ENCODE data around the gene SNPH. TPM values are rescaled to one million over a fixed set of nuclear protein-coding genes. Genes with fewer than 3 reads are reported as not detected.
"Not testable (repeated sequence)": the region's sequence is repeated elsewhere in the genome, so short reads cannot be mapped to it uniquely, and the experiment has no call there.

Gene SNPH
- total RNA-seq, 1 experiment from 2014 or later = 5.4 TPM

- Histone ChIP-seq H3K36me3 (no peaks in the 10 kb centered on the region), H3K9me3 (replicated peaks) (no peaks in the 10 kb centered on the region), H3K4me3 (no peak overlapping the region), H3K27ac (peak overlapping the region; percentile 63), H3K27me3 (replicated peaks) (no peaks in the 10 kb centered on the region), H3K4me1 (replicated peaks) (peaks cover 15% of the 10 kb centered on the region)
- peak; percentile 64 to 77 for DNase-seq (ENCODE audit: low read depth in 1 of 2, low spot score in 2 of 2)
Measured at GRCh38 chr20:1242530-1242929, 23.6 kb upstream of the SNPH start.

- no peaks in the 10 kb centered on the region for H3K9me3 ChIP-seq (replicated peaks)
- no peak overlapping the region for H3K4me3 ChIP-seq
- DNase-seq (ENCODE audit: low read depth in 1 of 2, low spot score in 2 of 2) = no peak
- no peaks in the 10 kb centered on the region for H3K36me3 ChIP-seq
- H3K27ac ChIP-seq = no peak overlapping the region
- H3K27me3 ChIP-seq (replicated peaks) = no peaks in the 10 kb centered on the region
- peaks cover 15% of the 10 kb centered on the region for H3K4me1 ChIP-seq (replicated peaks)
Measured at GRCh38 chr20:1245578-1245977, 20.5 kb upstream of the SNPH start.

GRCh38 chr20:1247689-1248088 is 18.4 kb upstream of the SNPH start:
- Histone ChIP-seq H3K36me3 (no peaks in the 10 kb centered on the region), H3K4me3 (no peak overlapping the region), H3K27me3 (replicated peaks) (no peaks in the 10 kb centered on the region), H3K4me1 (replicated peaks) (peaks cover 3% of the 10 kb centered on the region; the same call in 1 of the 2 replicates), H3K27ac (no peak overlapping the region), H3K9me3 (replicated peaks) (no peaks in the 10 kb centered on the region)
- no peak for DNase-seq (ENCODE audit: low read depth in 1 of 2, low spot score in 2 of 2)

GRCh38 chr20:1250282-1250681 is 15.8 kb upstream of the SNPH start:
- H3K4me3 ChIP-seq; H3K27me3 ChIP-seq (replicated peaks); H3K27ac ChIP-seq; H3K36me3 ChIP-seq; DNase-seq (ENCODE audit: low read depth in 1 of 2, low spot score in 2 of 2); H3K9me3 ChIP-seq (replicated peaks); H3K4me1 ChIP-seq (replicated peaks): not testable (repeated sequence)

- no peaks in the 10 kb centered on the region for H3K36me3 ChIP-seq
- H3K27ac ChIP-seq = no peak overlapping the region
- DNase-seq (ENCODE audit: low read depth in 1 of 2, low spot score in 2 of 2) = no peak
Measured at GRCh38 chr20:1252416-1252815, 13.7 kb upstream of the SNPH start.

GRCh38 chr20:1254254-1254653 is 11.8 kb upstream of the SNPH start:
- H3K9me3 ChIP-seq (replicated peaks) = no peaks in the 10 kb centered on the region
- H3K27ac ChIP-seq = no peak overlapping the region
- H3K4me1 ChIP-seq (replicated peaks) = no peaks in the 10 kb centered on the region
- no peak for DNase-seq (ENCODE audit: low read depth in 1 of 2, low spot score in 2 of 2)
- no peaks in the 10 kb centered on the region for H3K36me3 ChIP-seq
- H3K4me3 ChIP-seq = no peak overlapping the region
- H3K27me3 ChIP-seq (replicated peaks) = no peaks in the 10 kb centered on the region

More at GRCh38 chr20:1252416-1252815, 13.7 kb upstream of the SNPH start:
- Histone ChIP-seq H3K4me1 (replicated peaks) (no peaks in the 10 kb centered on the region), H3K27me3 (replicated peaks) (no peaks in the 10 kb centered on the region), H3K4me3 (no peak overlapping the region), H3K9me3 (replicated peaks) (no peaks in the 10 kb centered on the region)

- no peak overlapping the region for H3K27ac ChIP-seq
- no peaks in the 10 kb centered on the region for H3K4me1 ChIP-seq (replicated peaks)
- no peaks in the 10 kb centered on the region for H3K27me3 ChIP-seq (replicated peaks)
- no peak for DNase-seq (ENCODE audit: low read depth in 1 of 2, low spot score in 2 of 2)
- no peaks in the 10 kb centered on the region for H3K9me3 ChIP-seq (replicated peaks)
- H3K4me3 ChIP-seq = no peak overlapping the region
- H3K36me3 ChIP-seq = no peaks in the 10 kb centered on the region
Measured at GRCh38 chr20:1255675-1256074, 10.4 kb upstream of the SNPH start.

- DNase-seq (ENCODE audit: low read depth in 1 of 2, low spot score in 2 of 2) = no peak
Measured at GRCh38 chr20:1263853-1264252, 2.2 kb upstream of the SNPH start.

GRCh38 chr20:1264727-1265126 is 1.4 kb upstream of the SNPH start:
- peaks cover 7% of the 10 kb centered on the region for H3K4me1 ChIP-seq (replicated peaks)
- H3K27ac ChIP-seq = no peak overlapping the region
- no peaks in the 10 kb centered on the region for H3K27me3 ChIP-seq (replicated peaks)
- no peak for DNase-seq (ENCODE audit: low read depth in 1 of 2, low spot score in 2 of 2)
- no peaks in the 10 kb centered on the region for H3K36me3 ChIP-seq
- no peaks in the 10 kb centered on the region for H3K9me3 ChIP-seq (replicated peaks)
- H3K4me3 ChIP-seq = no peak overlapping the region

More at GRCh38 chr20:1263853-1264252, 2.2 kb upstream of the SNPH start:
- Histone ChIP-seq H3K4me1 (replicated peaks) (peaks cover 7% of the 10 kb centered on the region), H3K9me3 (replicated peaks) (no peaks in the 10 kb centered on the region), H3K27ac (no peak overlapping the region), H3K36me3 (no peaks in the 10 kb centered on the region), H3K4me3 (no peak overlapping the region), H3K27me3 (replicated peaks) (no peaks in the 10 kb centered on the region)

- peaks cover 7% of the 10 kb centered on the region for H3K4me1 ChIP-seq (replicated peaks)
- H3K27me3 ChIP-seq (replicated peaks) = no peaks in the 10 kb centered on the region
- H3K27ac ChIP-seq = no peak overlapping the region; the same call in 1 of the 2 replicates
- H3K9me3 ChIP-seq (replicated peaks) = no peaks in the 10 kb centered on the region
- no peak for DNase-seq (ENCODE audit: low read depth in 1 of 2, low spot score in 2 of 2)
- H3K4me3 ChIP-seq = peak overlapping the region; percentile 52
- H3K36me3 ChIP-seq = no peaks in the 10 kb centered on the region
Measured at GRCh38 chr20:1265226-1265915, 723 bp upstream of the SNPH start.

- H3K27ac ChIP-seq = no peak overlapping the region; the same call in 1 of the 2 replicates
- no peak for DNase-seq (ENCODE audit: low read depth in 1 of 2, low spot score in 2 of 2)
- no peaks in the 10 kb centered on the region for H3K9me3 ChIP-seq (replicated peaks)
- peak overlapping the region; percentile 52 for H3K4me3 ChIP-seq
- no peaks in the 10 kb centered on the region for H3K27me3 ChIP-seq (replicated peaks)
- no peaks in the 10 kb centered on the region for H3K36me3 ChIP-seq
- H3K4me1 ChIP-seq (replicated peaks) = peaks cover 7% of the 10 kb centered on the region
Measured at GRCh38 chr20:1265916-1266166, 253 bp upstream of the SNPH start.

GRCh38 chr20:1267161-1267560 is 1.1 kb downstream of the SNPH start:
- Histone ChIP-seq H3K36me3 (no peaks in the 10 kb centered on the region), H3K27ac (no peak overlapping the region), H3K4me3 (peak overlapping the region; percentile 52), H3K4me1 (replicated peaks) (peaks cover 7% of the 10 kb centered on the region), H3K27me3 (replicated peaks) (no peaks in the 10 kb centered on the region), H3K9me3 (replicated peaks) (no peaks in the 10 kb centered on the region)
- no peak for DNase-seq (ENCODE audit: low read depth in 1 of 2, low spot score in 2 of 2)

- Histone ChIP-seq H3K27ac (no peak overlapping the region), H3K36me3 (no peaks in the 10 kb centered on the region), H3K4me3 (no peak overlapping the region), H3K4me1 (replicated peaks) (peaks cover 7% of the 10 kb centered on the region), H3K9me3 (replicated peaks) (no peaks in the 10 kb centered on the region), H3K27me3 (replicated peaks) (no peaks in the 10 kb centered on the region)
- DNase-seq (ENCODE audit: low read depth in 1 of 2, low spot score in 2 of 2) = no peak
Measured at GRCh38 chr20:1267809-1268374, 1.8 kb downstream of the SNPH start.

GRCh38 chr20:1269235-1269634 is 3.1 kb downstream of the SNPH start:
- Histone ChIP-seq H3K27me3 (replicated peaks) (no peaks in the 10 kb centered on the region), H3K9me3 (replicated peaks) (no peaks in the 10 kb centered on the region), H3K4me1 (replicated peaks) (peaks cover 7% of the 10 kb centered on the region), H3K4me3 (no peak overlapping the region), H3K27ac (no peak overlapping the region), H3K36me3 (peaks cover 2% of the 10 kb centered on the region; the same call in 1 of the 2 replicates)
- no peak for DNase-seq (ENCODE audit: low read depth in 1 of 2, low spot score in 2 of 2)

GRCh38 chr20:1269850-1270249 is 3.8 kb downstream of the SNPH start:
- Histone ChIP-seq H3K4me1 (replicated peaks) (peaks cover 7% of the 10 kb centered on the region), H3K27ac (no peak overlapping the region), H3K9me3 (replicated peaks) (no peaks in the 10 kb centered on the region)

More at GRCh38 chr20:1269850-1270249, 3.8 kb downstream of the SNPH start:
- Histone ChIP-seq H3K36me3 (peaks cover 2% of the 10 kb centered on the region; the same call in 1 of the 2 replicates), H3K27me3 (replicated peaks) (no peaks in the 10 kb centered on the region), H3K4me3 (no peak overlapping the region)
- no peak for DNase-seq (ENCODE audit: low read depth in 1 of 2, low spot score in 2 of 2)
